ENCODE results near the gene LOXL1. TPM values are rescaled to one million over a fixed set of nuclear protein-coding genes. Genes with fewer than 3 reads are reported as not detected.

Gene LOXL1
- total and polyA plus RNA-seq, 11 donors = 20.7 to 79.5 (median 30.4) TPM

GRCh38 chr15:73952913-73953750, 26.9 kb downstream of the LOXL1 start:
- Histone ChIP-seq H3K27ac (peak overlapping the region in 8 of 12 donors; percentile 84 to 98 (median 93)), H3K4me3 (no peak overlapping the region), H3K4me1 (peaks cover 9 to 54% (median 39%) of the 10 kb centered on the region in 12 donors), H3K9me3 (no peaks in the 10 kb centered on the region), H3K36me3 (peaks cover 0 to 27% (median 13%) of the 10 kb centered on the region in 9 donors), H3K27me3 (no peaks in the 10 kb centered on the region)
- intact Hi-C loops (cut with DNase I) = loop anchor here in 2 of 10 donors (5.0 to 10.0 kb wide), 2 partner anchors 56 to 58 kb away; no protein-coding TSS in a partner anchor
- DNase-seq (no peak), ATAC-seq (no peak)
- WGBS, 4 donors = 75 to 79% (median 77%) methylated on average over 6 to 10 of the region's 10 CpGs
- no peak for TF ChIP-seq CTCF (IDR thresholded peaks at IDR 0.05)
- TF ChIP-seq POLR2A (IDR thresholded peaks at IDR 0.05) = no peak

- intact Hi-C loops (cut with DNase I) = loop anchor here in 2 of 10 donors (5.0 to 10.0 kb wide), 2 partner anchors 57 to 60 kb away; no protein-coding TSS in a partner anchor
- 92 to 95% (median 94%) methylated on average over 22 to 27 of the region's 27 CpGs for WGBS, 4 donors
Observed at GRCh38 chr15:73954188-73955145, 28.2 kb downstream of the LOXL1 start.

GRCh38 chr15:73955326-73955725, 29.1 kb downstream of the LOXL1 start:
- peak in 1 of 5 donors; percentile 15 for DNase-seq
- Histone ChIP-seq H3K4me1 (peaks cover 9 to 61% (median 41%) of the 10 kb centered on the region in 12 donors), H3K4me3 (no peak overlapping the region), H3K27me3 (no peaks in the 10 kb centered on the region), H3K9me3 (no peaks in the 10 kb centered on the region), H3K27ac (no peak overlapping the region), H3K36me3 (peaks cover 0 to 9% (median 0%) of the 10 kb centered on the region in 9 donors)
- 88 to 96% (median 90%) methylated on average over 4 of the region's 4 CpGs for WGBS, 4 donors
- TF ChIP-seq POLR2A (IDR thresholded peaks at IDR 0.05) (no peak), CTCF (IDR thresholded peaks at IDR 0.05) (no peak)
- ATAC-seq = no peak
- intact Hi-C loops (cut with DNase I) = loop anchor here in 1 of 10 donors (10.0 kb wide), 1 partner anchor 61 kb away; no protein-coding TSS in a partner anchor

More at GRCh38 chr15:73954188-73955145, 28.2 kb downstream of the LOXL1 start:
- Histone ChIP-seq H3K4me3 (no peak overlapping the region), H3K36me3 (peaks cover 0 to 13% (median 4%) of the 10 kb centered on the region in 9 donors), H3K4me1 (peaks cover 9 to 61% (median 41%) of the 10 kb centered on the region in 12 donors), H3K27ac (no peak overlapping the region), H3K9me3 (no peaks in the 10 kb centered on the region), H3K27me3 (no peaks in the 10 kb centered on the region)
- TF ChIP-seq POLR2A (IDR thresholded peaks at IDR 0.05) (no peak), CTCF (IDR thresholded peaks at IDR 0.05) (no peak)
- DNase-seq = peak in 1 of 5 donors; percentile 16
- no peak for ATAC-seq

Data from heart left ventricle (tissue), 16 donors.